ENCODE measurements around the gene VPS13A.

The VPS13A gene

DNA sequence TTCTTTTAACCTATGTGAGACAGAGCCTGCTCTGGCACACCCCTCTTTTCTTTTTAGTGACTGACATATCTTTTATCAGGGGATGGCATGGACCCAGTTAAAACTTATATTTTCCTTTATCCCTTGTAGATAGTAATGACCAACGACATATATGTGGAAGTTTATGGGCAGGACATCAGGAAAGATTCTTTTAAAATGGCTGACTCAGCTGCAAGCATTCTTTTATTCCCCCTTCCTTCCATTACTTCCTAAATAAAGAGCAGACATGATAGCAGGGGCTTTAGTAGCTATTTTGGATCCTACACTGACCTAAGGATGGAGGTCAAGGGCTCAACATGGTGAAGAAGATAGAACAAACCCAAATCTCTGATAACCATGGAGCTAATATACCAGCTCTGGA lies 25.0 kb upstream of the VPS13A start:
- no peaks in the 10 kb centered on the region for H3K36me3 ChIP-seq
- H3K9me3 ChIP-seq, result no peaks in the 10 kb centered on the region
- H3K4me1 ChIP-seq, result no peaks in the 10 kb centered on the region
- no peak overlapping the region for H3K4me3 ChIP-seq (ENCODE audit: low read depth, low read length)
- DNase-seq, result no peak
- TF ChIP-seq, protein P1, sequence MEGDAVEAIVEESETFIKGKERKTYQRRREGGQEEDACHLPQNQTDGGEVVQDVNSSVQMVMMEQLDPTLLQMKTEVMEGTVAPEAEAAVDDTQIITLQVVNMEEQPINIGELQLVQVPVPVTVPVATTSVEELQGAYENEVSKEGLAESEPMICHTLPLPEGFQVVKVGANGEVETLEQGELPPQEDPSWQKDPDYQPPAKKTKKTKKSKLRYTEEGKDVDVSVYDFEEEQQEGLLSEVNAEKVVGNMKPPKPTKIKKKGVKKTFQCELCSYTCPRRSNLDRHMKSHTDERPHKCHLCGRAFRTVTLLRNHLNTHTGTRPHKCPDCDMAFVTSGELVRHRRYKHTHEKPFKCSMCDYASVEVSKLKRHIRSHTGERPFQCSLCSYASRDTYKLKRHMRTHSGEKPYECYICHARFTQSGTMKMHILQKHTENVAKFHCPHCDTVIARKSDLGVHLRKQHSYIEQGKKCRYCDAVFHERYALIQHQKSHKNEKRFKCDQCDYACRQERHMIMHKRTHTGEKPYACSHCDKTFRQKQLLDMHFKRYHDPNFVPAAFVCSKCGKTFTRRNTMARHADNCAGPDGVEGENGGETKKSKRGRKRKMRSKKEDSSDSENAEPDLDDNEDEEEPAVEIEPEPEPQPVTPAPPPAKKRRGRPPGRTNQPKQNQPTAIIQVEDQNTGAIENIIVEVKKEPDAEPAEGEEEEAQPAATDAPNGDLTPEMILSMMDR (IDR thresholded peaks at IDR 0.05; ENCODE audit: low read depth, low read length), result no peak
- H3K27me3 ChIP-seq, result no peaks in the 10 kb centered on the region; the same call in 1 of the 2 replicates

DNA sequence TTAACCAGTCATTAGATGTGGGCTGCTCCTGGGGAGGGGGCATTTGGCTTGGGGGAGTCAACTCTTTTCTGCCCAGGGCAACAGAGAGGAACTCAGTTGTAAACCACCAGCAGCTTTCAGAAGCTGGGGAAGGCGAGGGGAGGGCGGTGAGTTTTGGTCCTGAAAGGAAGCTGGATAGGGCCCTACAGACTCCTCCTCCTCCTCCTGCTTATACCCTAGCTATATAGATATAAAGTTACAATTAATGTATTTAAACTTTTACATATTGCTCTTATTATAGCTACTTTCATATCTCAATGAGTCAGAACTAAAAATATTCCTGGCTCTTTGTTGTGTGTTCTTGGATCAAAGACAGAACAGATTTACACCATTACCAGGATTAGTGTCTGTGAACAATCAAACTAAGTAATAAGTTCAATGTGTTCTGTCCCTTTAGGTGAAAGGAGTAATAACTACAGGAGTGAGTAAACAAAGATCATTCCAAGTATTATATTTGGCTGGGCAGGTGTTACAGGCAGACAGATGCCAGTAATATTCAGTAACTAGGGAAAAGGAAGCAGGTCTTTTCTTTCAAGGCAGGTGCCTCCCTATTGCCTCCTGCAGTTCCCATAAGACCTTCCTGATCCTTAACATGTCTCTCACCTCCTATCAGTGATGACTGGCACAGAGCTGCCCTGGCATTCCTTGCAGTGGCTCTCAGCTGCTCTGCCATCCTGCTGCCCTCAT lies 20.5 kb upstream of the VPS13A start:
- no peaks in the 10 kb centered on the region for H3K4me1 ChIP-seq
- H3K9me3 ChIP-seq, result no peaks in the 10 kb centered on the region
- TF ChIP-seq, protein P1 (IDR thresholded peaks at IDR 0.05; ENCODE audit: low read depth, low read length), result no peak
- H3K4me3 ChIP-seq (ENCODE audit: low read depth, low read length), result no peak overlapping the region
- no peaks in the 10 kb centered on the region for H3K27me3 ChIP-seq
- DNase-seq, result no peak
- no peaks in the 10 kb centered on the region for H3K36me3 ChIP-seq

DNA sequence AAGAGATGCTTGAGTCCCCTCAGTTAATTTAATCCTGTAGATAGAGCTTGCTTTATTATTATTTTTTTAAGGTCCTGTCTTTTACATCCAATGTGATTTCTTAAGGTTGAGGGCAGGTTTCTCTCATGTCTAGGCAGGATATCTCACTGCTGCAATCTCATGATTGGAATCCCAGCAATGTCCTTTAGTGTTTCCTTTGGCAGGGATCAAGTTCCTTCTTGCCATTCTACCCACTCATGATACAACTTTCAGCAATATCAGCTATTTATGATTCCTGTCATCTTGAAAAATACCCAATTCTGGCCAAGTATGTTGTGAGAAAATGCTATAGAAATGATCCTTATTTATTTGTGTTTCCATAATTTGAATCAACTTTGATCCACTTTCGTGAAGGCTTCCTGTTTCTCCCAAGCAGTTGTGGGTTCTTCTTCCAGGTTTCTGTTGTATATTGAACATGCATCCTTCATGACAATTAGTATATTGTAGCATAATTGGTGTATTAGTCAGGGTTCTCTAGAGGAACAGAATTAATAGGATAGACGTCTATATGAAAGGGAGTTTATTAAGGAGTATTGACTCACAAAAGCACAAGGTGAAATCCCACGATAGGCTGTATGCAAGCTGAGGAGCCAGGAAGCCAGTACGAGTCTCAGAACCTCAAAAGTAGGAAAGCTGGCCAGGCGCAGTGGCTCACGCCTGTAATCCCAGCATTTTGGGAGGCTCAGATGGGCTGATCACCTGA lies 18.4 kb upstream of the VPS13A start:
- Histone ChIP-seq H3K36me3 (no peaks in the 10 kb centered on the region), H3K27me3 (no peaks in the 10 kb centered on the region), H3K4me1 (no peaks in the 10 kb centered on the region), H3K4me3 (ENCODE audit: low read depth, low read length) (no peak overlapping the region), H3K9me3 (no peaks in the 10 kb centered on the region)
- TF ChIP-seq, protein P1 (IDR thresholded peaks at IDR 0.05; ENCODE audit: low read depth, low read length), result no peak
- DNase-seq, result no peak

DNA sequence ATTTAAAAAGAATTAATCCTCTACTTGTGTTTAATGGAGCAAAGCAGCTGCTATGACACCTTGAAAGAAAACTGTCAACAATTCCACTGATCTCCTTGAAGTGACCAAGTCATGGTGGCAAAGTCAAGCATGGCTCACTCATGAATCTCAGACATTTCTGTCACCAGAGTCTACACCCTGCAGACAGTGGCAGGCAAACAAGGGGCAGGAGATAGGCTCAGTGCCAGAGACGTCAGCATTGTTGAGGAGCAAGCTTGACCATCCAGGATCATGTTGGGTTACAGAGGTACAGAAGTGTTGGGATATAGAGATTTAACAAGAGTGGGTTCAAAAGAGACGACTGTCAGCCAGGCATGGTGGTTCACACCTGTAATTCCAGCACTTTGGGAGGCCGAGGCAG lies 16.1 kb upstream of the VPS13A start:
- TF ChIP-seq, protein P1 (IDR thresholded peaks at IDR 0.05; ENCODE audit: low read depth, low read length), result no peak
- Histone ChIP-seq H3K36me3 (no peaks in the 10 kb centered on the region), H3K4me1 (no peaks in the 10 kb centered on the region), H3K27me3 (no peaks in the 10 kb centered on the region), H3K9me3 (no peaks in the 10 kb centered on the region), H3K4me3 (ENCODE audit: low read depth, low read length) (no peak overlapping the region)
- no peak for DNase-seq

DNA sequence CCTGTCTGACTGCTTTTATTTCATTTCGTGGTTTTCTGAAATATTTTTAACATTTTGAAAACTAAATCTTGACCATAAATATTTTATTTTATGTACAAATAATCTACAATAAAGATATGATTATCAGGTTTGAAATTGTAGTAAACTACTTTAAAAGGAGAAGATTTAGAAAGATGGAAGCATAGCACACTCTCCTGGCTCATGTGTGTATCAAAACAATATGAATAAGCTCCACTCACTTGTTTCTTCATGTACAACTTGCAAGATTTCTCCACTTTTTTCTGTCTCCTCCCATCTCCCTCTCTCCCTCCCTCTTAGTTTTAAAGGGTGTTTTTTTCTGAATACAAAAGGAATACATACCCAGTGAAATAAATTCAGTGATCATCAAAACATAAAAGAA lies 15.4 kb upstream of the VPS13A start:
- Histone ChIP-seq H3K4me3 (ENCODE audit: low read depth, low read length) (no peak overlapping the region), H3K9me3 (no peaks in the 10 kb centered on the region), H3K36me3 (no peaks in the 10 kb centered on the region), H3K27me3 (no peaks in the 10 kb centered on the region), H3K4me1 (no peaks in the 10 kb centered on the region)
- no peak for DNase-seq
- TF ChIP-seq, protein P1 (IDR thresholded peaks at IDR 0.05; ENCODE audit: low read depth, low read length), result no peak

DNA sequence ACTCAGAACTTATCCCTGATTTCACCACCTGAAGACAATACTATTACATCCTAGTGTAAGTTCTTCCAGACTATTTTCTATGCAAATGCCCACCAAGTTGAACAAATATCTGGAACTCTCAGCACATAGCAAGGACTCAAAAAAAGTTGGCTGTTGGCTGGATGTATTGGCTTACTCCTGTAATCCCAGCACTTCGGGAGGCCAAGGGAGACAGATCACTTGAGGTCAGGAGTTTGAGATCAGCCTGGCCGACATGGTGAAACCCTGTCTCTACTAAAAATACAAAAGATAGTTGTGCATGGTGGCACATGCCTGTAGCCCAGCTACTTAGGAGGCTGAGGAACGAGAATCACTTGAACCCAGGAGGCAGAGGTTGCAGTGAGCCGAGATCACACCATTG lies 15.0 kb upstream of the VPS13A start:
- no peaks in the 10 kb centered on the region for H3K9me3 ChIP-seq
- TF ChIP-seq, protein P1 (IDR thresholded peaks at IDR 0.05; ENCODE audit: low read depth, low read length), result no peak
- DNase-seq, result no peak
- no peaks in the 10 kb centered on the region for H3K4me1 ChIP-seq
- H3K4me3 ChIP-seq (ENCODE audit: low read depth, low read length), result no peak overlapping the region
- H3K27me3 ChIP-seq, result no peaks in the 10 kb centered on the region
- no peaks in the 10 kb centered on the region for H3K36me3 ChIP-seq
